HG03442 (cell line): ENCODE results near the gene DOK3.
A peak's percentile ranks its signal among the peaks of the same experiment; 100 is the strongest.

ENCODE experiments used
- ATAC-seq: cut with Tn5 transposase; IDR thresholded peaks from one replicate; pipeline ENCODE4 v1.9.1; 2021; ENCODE audit warnings: mild to moderate bottlenecking, moderate library complexity; ENCODE audit not compliant: unreplicated experiment

DOK3 gene, protein sequence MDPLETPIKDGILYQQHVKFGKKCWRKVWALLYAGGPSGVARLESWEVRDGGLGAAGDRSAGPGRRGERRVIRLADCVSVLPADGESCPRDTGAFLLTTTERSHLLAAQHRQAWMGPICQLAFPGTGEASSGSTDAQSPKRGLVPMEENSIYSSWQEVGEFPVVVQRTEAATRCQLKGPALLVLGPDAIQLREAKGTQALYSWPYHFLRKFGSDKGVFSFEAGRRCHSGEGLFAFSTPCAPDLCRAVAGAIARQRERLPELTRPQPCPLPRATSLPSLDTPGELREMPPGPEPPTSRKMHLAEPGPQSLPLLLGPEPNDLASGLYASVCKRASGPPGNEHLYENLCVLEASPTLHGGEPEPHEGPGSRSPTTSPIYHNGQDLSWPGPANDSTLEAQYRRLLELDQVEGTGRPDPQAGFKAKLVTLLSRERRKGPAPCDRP

GRCh38 chr5:177509381-177509951 is at the start of gene DOK3:
Gene DOK3, minus strand, starts transcription at chr5:177509826. Its CDS starts 286 bp downstream, at chr5:177509540.
- ATAC-seq: peak; percentile 29

- no peak for ATAC-seq
Observed at GRCh38 chr5:177557796-177558195, 48.2 kb upstream of the DOK3 start.

DNA sequence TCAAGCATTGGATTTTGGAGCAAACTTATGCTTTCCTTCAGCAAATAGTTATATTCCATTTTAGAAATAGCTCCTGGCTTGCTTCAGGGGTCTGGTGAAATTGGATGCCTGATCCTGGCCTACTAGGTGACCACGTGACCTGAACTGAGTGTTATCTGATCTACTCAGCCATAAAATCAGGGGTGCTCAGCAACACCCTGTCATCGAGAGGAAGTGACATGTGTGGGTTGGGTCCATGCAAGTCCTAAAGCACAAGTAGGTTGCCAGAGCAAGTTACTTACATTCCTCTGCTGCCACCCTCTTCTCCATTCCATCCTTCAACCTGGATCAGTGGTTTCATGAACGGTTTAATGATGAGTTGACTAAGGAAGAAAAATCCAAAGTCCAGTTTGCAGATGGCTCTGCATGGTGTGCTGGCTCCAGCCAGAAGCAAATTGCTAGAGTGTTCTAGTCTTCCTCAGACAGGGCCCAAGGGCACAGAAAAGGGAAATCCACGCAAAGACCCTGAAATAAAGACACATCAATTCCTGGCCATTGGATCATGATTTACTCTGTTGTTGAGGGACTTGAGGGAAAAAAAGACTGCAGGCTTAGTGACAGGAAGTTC is 47.5 kb upstream of the DOK3 start:
- no peak for ATAC-seq

GRCh38 chr5:177555665-177556064 is 46.0 kb upstream of the DOK3 start:
- ATAC-seq: no peak

GRCh38 chr5:177555228-177555627 is 45.6 kb upstream of the DOK3 start:
- ATAC-seq: no peak

DNA sequence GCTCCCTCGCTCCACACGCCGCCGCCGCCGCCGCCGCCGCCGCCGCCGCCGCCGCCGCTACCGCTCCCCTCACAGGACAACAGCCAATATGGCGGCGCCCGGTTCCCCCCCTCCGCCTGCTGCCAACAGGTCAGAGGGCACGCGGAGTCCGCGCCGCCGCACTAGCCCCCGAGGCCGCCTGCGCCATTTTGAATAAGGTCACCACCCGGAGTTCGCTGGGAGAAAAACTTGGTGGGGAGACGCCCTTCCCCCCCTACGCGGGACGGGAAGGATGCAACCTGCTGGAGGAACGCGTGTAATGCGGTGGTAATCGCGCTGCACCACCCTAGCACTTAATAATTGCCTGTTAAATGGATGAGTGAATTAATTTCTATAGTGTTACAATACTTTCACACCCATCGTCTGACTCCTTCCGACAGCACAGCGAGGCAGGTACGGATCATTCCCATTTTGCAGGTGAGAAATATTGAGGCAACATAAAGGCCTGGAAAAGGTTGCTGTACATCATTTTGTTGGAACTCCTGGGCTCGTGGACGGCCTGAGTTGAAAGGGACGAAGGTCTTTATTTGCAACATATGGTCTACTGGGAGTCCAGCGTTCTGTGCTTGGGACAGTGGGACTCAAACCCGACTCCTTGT is 45.0 kb upstream of the DOK3 start, which contains the start of gene FAM193B:
TSS of gene FAM193B (minus strand) at position 90 of the 638 bp plus-strand sequence. CDS start 105 bp downstream, outside the sequence.
- peak; percentile 87 for ATAC-seq

DNA sequence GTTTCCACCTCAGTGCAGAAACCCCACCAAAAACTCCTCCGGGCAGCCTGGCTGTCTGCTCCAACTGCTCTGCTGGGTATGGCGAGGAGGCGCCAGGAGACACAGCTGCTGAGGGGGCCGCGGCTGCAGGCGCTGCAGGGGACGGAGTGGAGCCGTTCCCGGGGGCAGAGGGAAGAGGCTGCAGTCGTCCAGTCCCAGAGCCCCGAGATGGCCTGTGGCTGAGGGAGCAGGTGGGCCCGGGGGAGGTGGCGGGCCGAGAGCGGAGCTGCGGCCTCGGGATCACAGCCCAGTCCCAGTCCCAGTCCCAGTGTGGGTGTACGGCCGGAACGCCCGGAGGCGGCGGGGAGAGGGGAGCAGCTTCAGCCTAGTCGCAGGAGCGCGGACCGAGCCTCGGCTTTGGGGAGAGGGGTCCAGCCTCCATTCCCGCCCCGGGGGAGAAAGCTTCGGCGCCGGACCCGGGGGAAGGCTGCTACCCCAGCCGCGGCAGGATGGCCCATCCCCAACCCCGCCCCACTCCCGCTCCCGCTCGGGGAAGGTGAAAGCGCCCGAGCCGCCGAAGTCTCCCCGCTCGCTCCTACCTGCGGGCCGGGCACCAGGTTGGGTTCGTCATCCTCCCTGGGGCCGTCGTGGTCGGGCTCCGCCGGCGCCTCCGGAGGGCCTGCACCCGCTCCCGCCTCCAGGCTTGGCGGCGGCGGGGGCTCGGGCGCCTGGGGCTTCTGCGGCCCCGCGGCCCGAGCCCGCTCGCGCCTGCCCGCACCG is 44.2 kb upstream of the DOK3 start:
- peak; percentile 40 for ATAC-seq

DNA sequence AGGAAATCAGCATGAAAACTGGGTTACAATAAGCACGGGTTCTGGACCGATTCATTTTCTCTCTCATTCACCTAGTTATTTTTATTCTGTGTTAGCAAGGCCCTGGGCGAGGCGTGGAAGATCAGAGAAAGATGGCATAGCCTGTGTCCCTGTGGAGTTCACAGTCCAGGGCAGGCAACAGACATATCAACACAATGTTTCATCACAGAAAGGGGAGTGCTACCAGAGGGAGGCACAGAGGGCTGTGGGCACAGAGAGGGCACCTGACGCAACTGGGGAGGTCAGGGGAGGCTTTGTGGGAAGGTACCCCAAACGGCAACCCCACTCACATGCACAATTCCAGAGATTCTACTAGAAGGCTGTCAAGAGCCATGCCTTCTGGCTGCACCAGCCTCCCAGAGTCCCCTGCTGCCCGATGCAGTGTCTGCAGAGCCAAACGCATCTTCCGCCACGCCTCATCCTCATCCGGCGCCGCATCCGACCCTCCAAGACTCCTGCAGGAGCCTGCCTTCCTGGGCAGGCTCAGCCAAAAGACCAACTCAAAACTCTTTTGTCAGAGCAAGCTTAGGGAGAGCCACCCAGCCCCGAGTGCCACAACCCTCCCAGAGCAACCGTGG is 43.3 kb upstream of the DOK3 start:
- no peak for ATAC-seq

DNA sequence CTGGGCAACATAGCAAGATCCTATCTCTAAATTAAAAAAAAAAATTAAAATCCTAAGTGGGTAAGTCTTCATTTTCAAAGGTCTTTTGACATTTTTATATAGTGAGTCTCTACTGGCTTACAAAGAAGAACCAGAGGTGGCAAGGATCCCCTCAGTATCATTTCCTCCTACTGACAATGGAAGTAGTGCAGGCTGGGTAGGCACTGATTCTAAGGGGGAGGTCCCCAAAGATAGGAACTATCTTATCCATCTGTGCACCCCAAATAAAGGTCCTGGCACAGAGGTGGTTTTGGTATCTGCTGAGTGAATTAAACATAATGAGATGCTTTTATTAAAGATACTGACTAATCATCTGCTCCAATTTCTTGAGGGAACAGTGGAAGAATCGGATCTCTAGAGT is 40.5 kb upstream of the DOK3 start:
- ATAC-seq: no peak

DNA sequence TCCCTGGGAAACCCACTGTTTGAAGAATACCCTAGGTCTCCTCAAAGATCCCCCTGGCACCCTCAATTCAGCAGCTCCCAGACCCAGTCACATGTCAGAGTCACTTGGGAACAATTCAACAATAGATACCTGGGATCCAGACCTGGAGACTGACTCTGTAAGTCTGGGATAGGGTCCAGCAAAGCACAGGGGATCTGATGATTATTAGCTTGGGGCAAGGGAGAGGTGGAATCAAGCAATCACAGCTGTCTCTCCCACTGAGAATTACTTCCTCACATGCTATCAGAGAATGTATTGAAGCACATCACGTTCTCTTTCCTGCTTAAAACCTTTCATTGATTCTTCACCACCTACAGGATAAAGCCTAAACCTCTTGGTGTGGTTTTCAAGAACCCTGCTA is 38.9 kb upstream of the DOK3 start:
- ATAC-seq: no peak

DNA sequence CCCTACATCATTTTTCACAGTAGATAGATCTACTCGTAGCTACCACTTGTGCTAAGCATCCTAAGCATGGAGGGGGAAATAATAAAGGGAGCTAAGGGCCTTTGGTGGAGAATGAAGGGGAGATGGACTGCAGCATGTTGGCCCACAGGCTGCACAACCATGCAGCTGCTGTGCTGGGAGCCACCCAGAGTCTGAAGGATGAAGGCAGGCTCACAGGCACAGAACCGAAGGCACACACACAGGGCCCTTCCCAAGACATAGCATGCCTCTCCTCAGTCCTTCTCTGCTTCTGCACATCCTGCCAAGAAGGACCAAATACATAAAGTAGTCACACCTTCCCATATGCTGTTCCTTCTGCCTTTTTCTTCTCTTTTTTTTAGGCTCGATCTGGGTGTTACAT is 38.1 kb upstream of the DOK3 start:
- no peak for ATAC-seq

- no peak for ATAC-seq
Observed at GRCh38 chr5:177546258-177546741, 36.7 kb upstream of the DOK3 start.

DNA sequence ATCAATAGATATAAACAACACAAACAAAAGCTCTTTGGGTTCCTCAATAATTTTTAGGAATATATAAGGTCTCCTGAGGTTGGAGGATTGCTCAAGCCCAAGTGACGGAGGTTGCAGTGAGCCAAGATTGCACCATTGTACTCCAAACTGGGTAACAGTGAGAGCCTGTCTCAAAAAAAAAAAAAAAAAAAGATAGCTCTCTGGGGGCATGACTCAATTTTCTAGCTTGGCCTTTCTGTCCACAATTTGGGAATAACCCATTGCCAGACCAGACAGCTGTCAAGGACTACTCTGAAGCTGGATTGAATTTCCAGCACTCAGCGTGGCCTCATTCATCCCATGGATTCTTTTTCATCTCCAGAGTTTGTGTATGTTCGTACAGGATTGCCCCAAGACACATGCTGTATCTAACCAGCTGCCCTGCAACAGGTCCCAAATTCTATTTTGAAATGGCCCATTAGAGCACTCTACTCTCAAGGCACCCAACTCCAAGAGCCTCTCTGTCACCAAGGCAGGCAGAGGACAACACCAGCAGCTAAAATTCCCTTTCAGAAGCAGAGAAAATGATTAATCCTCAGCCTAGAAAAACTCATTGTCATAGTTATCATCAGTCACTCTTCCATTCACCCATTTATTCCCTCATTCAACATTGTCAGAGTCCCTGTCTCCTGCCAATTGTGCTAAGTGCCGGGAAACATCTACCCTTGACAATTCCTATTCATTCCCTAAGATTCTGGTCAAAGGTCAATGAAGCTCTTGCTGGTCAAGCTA is 36.0 kb upstream of the DOK3 start:
- ATAC-seq: no peak

DNA sequence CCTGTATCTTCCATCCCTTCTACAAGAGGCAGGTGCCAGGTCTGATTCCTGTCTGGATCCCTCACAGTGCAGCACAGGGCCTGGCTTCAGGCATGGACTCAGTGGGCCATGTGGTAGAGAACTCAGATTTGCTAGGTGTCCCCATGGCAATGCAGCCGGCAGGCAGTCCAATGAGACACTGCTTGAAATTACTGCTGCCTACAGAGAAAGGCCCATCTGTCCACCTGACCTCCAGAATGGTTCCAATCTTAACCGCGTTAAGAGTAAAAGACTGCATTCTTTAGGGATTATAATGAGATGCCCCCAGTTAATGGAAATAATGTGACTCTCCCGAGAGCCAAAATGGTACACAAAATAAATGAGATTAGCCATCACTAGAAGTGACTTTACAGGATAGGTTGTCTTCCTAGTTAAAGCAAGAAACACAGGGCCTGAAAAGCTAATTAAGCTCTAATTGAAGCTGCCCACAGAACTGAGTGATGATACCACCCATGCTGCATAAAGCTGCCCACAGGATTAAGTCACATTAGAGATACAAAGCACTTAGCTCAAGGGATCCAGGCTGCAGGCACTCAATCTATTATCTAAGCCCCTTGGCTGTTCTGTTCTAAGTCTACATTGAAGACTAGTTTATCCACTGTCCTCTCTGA is 33.3 kb upstream of the DOK3 start:
- ATAC-seq: no peak

GRCh38 chr5:177540438-177540837 is 30.8 kb upstream of the DOK3 start:
- ATAC-seq: no peak

DNA sequence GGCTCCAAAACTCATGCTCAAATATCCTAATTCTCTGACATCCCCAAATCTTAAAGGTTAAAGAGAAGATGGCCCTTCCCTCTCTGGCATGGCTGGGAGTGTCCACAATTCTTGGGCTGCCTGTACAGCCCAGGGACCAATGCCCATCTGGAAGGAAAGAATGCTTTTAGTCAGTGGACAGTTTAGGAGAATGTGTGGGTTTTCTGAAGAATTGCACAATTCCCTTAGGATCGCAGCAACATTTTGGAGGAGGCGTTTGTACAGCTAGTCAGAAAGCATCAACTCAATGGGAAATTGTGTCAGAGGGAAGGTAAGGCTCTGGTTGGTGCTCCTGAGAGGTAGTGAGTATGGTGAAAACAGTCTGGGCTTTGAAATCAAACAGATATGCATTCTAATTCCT is 29.8 kb upstream of the DOK3 start:
- ATAC-seq: no peak

DNA sequence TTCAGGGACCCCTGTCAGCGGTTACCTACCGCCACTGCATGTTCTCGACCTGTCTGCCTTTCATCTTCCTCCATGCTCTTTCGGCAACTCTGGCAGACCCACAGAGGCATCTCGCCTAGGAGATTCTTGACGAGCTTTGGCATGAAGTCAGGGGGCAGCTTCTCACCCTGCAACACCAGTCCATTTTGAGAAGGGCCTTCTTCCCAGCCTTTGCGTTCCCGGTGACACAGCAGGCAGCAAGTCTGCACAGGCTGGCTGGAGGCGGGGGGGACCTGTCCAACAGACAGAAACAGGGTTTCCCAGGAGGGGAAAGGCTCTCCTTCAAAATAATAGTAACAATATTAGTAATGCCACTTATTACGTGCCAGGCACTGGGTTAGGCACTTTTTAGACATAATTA is 29.2 kb upstream of the DOK3 start:
- no peak for ATAC-seq

DNA sequence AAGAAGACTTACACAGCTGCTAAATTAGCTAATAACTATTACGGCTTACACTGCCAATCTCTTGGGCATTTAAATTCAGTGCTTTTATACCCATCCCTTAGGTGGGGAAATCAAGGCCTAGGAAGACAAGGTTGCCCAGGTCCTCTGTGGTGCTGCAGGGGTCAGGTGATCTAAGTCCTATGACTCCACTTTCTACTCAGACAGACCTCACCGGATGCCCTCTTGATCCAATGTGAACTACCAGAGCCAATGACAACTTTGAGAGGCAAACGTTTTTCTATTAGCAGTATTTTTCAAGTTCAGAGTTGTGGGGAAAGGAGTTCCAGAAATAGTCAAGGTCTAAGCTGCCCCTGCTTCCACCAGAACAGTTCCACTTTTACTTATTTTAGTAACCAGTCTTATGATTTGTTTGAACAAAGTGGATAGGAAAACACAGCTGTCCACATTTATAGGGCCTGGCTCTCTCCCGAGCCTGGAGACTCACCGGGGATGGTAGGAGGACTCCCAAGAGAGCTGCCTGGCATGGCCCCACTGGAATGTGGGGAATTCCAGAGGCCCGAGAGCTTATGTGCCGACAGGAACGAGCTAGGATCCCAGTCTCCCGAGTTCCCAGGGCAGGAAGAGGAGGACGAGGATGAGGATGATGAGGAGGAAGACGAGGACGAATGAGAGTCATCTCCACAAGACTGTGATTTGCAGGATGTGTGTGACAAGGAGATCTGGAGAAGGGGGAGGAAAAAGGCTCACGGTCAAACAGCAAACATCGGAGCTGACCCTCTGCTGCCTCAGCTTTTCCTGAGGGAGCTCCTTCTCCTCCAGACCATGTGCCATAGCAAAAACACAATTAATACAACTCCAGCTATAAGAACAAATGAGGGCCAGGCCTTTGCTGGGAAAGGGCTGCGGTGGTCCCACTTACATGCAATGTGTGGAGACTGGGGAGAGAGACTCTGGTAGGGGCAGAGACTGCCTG is 28.0 kb upstream of the DOK3 start:
- no peak for ATAC-seq
